GM21619 (cell line): Measurements from ENCODE around the gene PPP2R1B.

Experiments
- ATAC-seq: cut with Tn5 transposase; IDR thresholded peaks from one replicate; pipeline ENCODE4 v1.9.1; 2021; ENCODE audit not compliant: unreplicated experiment

The PPP2R1B gene

GRCh38 chr11:111765984-111766833, at the start of gene PPP2R1B:
PPP2R1B (minus strand) TSS chr11:111766389; CDS start chr11:111766361, 28 bp downstream.
- peak; percentile 87 for ATAC-seq

GRCh38 chr11:111815489-111815888, 49.3 kb upstream of the PPP2R1B start:
- ATAC-seq: no peak

- ATAC-seq: no peak
Observed at GRCh38 chr11:111814557-111815320, 48.5 kb upstream of the PPP2R1B start.

- ATAC-seq: no peak
Observed at GRCh38 chr11:111814106-111814505, 47.9 kb upstream of the PPP2R1B start.

GRCh38 chr11:111812211-111812610, 46.0 kb upstream of the PPP2R1B start:
- no peak for ATAC-seq

GRCh38 chr11:111811445-111811844, 45.3 kb upstream of the PPP2R1B start:
- ATAC-seq: no peak

GRCh38 chr11:111808834-111809233, 42.6 kb upstream of the PPP2R1B start:
- ATAC-seq: no peak

- ATAC-seq: no peak
Observed at GRCh38 chr11:111808063-111808588, 41.9 kb upstream of the PPP2R1B start.

GRCh38 chr11:111807076-111807475, 40.9 kb upstream of the PPP2R1B start:
- ATAC-seq: no peak

GRCh38 chr11:111801135-111801534, 34.9 kb upstream of the PPP2R1B start:
- no peak for ATAC-seq

- ATAC-seq: no peak
Observed at GRCh38 chr11:111798279-111798678, 32.1 kb upstream of the PPP2R1B start.

GRCh38 chr11:111797145-111797581, 31.0 kb upstream of the PPP2R1B start:
- ATAC-seq: no peak

GRCh38 chr11:111796696-111797095, 30.5 kb upstream of the PPP2R1B start:
- ATAC-seq: no peak

- ATAC-seq: no peak
Observed at GRCh38 chr11:111795334-111795985, 29.3 kb upstream of the PPP2R1B start.

- ATAC-seq: no peak
Observed at GRCh38 chr11:111793863-111794262, 27.7 kb upstream of the PPP2R1B start.

- ATAC-seq: no peak
Observed at GRCh38 chr11:111792955-111793500, 26.8 kb upstream of the PPP2R1B start.

- no peak for ATAC-seq
Observed at GRCh38 chr11:111792314-111792713, 26.1 kb upstream of the PPP2R1B start.

GRCh38 chr11:111788464-111788863, 22.3 kb upstream of the PPP2R1B start:
- no peak for ATAC-seq

- no peak for ATAC-seq
Observed at GRCh38 chr11:111788051-111788450, 21.9 kb upstream of the PPP2R1B start.

- ATAC-seq: no peak
Observed at GRCh38 chr11:111785886-111786412, 19.8 kb upstream of the PPP2R1B start.

- no peak for ATAC-seq
Observed at GRCh38 chr11:111785076-111785475, 18.9 kb upstream of the PPP2R1B start.
